Stomach (tissue), 9 donors: ENCODE results near the gene PEX12. TPM values are rescaled to one million over a fixed set of nuclear protein-coding genes. Genes with fewer than 3 reads are reported as not detected.

ENCODE experiments used
- DNase-seq, 2 donors: peaks; one replicate each; pipeline versions ENCODE4 v3.0.0 to v3.0.0-alpha.2; 2013 to 2019
- H3K27ac ChIP-seq, 5 donors: fragments of 200-600 bp in 4 of 5; sonication (generic) in 4 of 5; one replicate each; pipeline ENCODE4 v1.5.1; 2013 to 2019; ENCODE audit warnings: mild to moderate bottlenecking in 1 of 5, moderate library complexity in 1 of 5
- H3K27me3 ChIP-seq, 3 donors: fragments of 200-600 bp; sonication (generic); one replicate each; pipeline ENCODE4 v1.5.1; 2017 to 2019; ENCODE audit warnings: mixed run types in 1 of 3
- H3K36me3 ChIP-seq, 4 donors: fragments of 200-600 bp; sonication (generic); 1 replicate in 3 of 4; 2 replicates in 1 of 4; pipeline ENCODE4 v1.5.1; 2016 to 2019
- H3K4me1 ChIP-seq, 4 donors: fragments of 200-600 bp; sonication (generic); one replicate each; pipeline ENCODE4 v1.5.1; 2016 to 2019
- H3K4me3 ChIP-seq, 4 donors: fragments of 200-600 bp; sonication (generic) in 3 of 4; one replicate each; pipeline ENCODE4 v1.5.1; 2016 to 2019; ENCODE audit warnings: mild to moderate bottlenecking in 1 of 4
- H3K9me3 ChIP-seq, 4 donors: fragments of 200-600 bp; sonication (generic); one replicate each; pipeline ENCODE4 v1.5.1; 2016 to 2019
- CTCF ChIP-seq, 7 experiments: fragments of 450-650 bp in 4 of 7; fragments of 200-600 bp in 3 of 7; sonication (generic) in 3 of 7; IDR thresholded peaks; one replicate each; pipeline ENCODE4 v1.5.1; 2016 to 2019; ENCODE audit warnings: antibody characterized with exemption in 7 of 7, control low read depth in 2 of 7, mild to moderate bottlenecking in 1 of 7
- EP300 ChIP-seq: sonication (generic); formaldehyde crosslinking; IDR thresholded peaks from one replicate; pipeline ENCODE4 v1.6.1; 2017; ENCODE audit warnings: antibody characterized with exemption
- POLR2A ChIP-seq, 4 donors: fragments of 450-650 bp; IDR thresholded peaks; one replicate each; pipeline ENCODE4 v1.6.1; 2016; ENCODE audit warnings: antibody characterized with exemption in 4 of 4, control low read depth in 2 of 4, mild to moderate bottlenecking in 1 of 4, moderate library complexity in 1 of 4
- POLR2AphosphoS5 ChIP-seq, 3 donors: sonication (generic); formaldehyde crosslinking; IDR thresholded peaks; one replicate each; pipeline ENCODE4 v1.6.1; 2016; ENCODE audit warnings: antibody characterized with exemption in 3 of 3
- WGBS, 5 donors: extraction: QIAGEN DNeasy Blood & Tissue Kit in 3 of 5; methylation state at CpG; one replicate each; pipeline versions ENCODE4 v1.1.5 to v1.1.7; 2013 to 2018; 5-methylcytosine and 5-hydroxymethylcytosine counted together
- intact Hi-C: fragments of 100-400 bp; cut with DNase I; formaldehyde crosslinking; loops from one replicate; pipeline ENCODE4 v1.15.1; 2023; ENCODE audit warnings: low total_unique reads
- polyA plus RNA-seq, 3 donors: library from polyadenylated mRNA; stranded (reverse); fragments of 200-250 nt; gene quantifications; one replicate each; pipeline ENCODE4 v1.2.3, GENCODE V29; 2013
- total RNA-seq, 5 donors: library from RNA; depleted of rRNA; stranded (reverse); fragments of >200 nt; gene quantifications; one replicate each; pipeline versions ENCODE4 v1.1.0 to v1.2.3, GENCODE V29; 2014 to 2016
- donor health status: healthy with polysubstance abuse.
- donor health status: Bipolar disorder and iron deficiency.
- donor health status: healthy.

Gene PEX12
- total and polyA plus RNA-seq, 8 donors: 0.58 to 3.2 (median 1.8) TPM; not detected in 1

GRCh38 chr17:35542990-35543389 is 35.4 kb downstream of the PEX12 start:
- Histone ChIP-seq H3K27ac (no peak overlapping the region), H3K36me3 (no peaks in the 10 kb centered on the region), H3K9me3 (no peaks in the 10 kb centered on the region), H3K27me3 (no peaks in the 10 kb centered on the region), H3K4me1 (peaks cover 7 to 31% (median 15%) of the 10 kb centered on the region in 4 donors), H3K4me3 (no peak overlapping the region)
- intact Hi-C loops: no loop called here
- TF ChIP-seq CTCF (IDR thresholded peaks at IDR 0.05) (no peak), POLR2AphosphoS5 (IDR thresholded peaks at IDR 0.05) (no peak)
- no peak for DNase-seq

- no peaks in the 10 kb centered on the region for H3K9me3 ChIP-seq
- H3K4me1 ChIP-seq: peaks cover 7 to 40% (median 26%) of the 10 kb centered on the region in 4 donors
- no peaks in the 10 kb centered on the region for H3K27me3 ChIP-seq
- H3K4me3 ChIP-seq: peak overlapping the region; percentile 25 to 40 (median 28)
- intact Hi-C loops: no loop called here
- TF ChIP-seq POLR2AphosphoS5 (IDR thresholded peaks at IDR 0.05): no peak
- TF ChIP-seq EP300: no peak
- no peak for TF ChIP-seq CTCF (IDR thresholded peaks at IDR 0.05)
- no peak for TF ChIP-seq POLR2A (IDR thresholded peaks at IDR 0.05)
- no peak for DNase-seq
- H3K27ac ChIP-seq: peak overlapping the region in 4 of 5 donors; percentile 66 to 86 (median 74)
- no peaks in the 10 kb centered on the region for H3K36me3 ChIP-seq
- WGBS, 5 donors: 5 to 19% (median 16%) methylated on average over 1 of the region's 1 CpG
These were observed 36.9 kb downstream of the PEX12 start for GRCh38 chr17:35541434-35541833.

- DNase-seq: peak; percentile 39 to 41
- intact Hi-C loops: no loop called here
- Histone ChIP-seq H3K4me3 (peak overlapping the region; percentile 25 to 40 (median 28)), H3K4me1 (peaks cover 7 to 40% (median 26%) of the 10 kb centered on the region in 4 donors), H3K9me3 (no peaks in the 10 kb centered on the region), H3K36me3 (no peaks in the 10 kb centered on the region), H3K27me3 (no peaks in the 10 kb centered on the region), H3K27ac (peak overlapping the region; percentile 66 to 86 (median 74))
- 25 to 35% (median 27%) methylated on average over 8 of the region's 8 CpGs for WGBS, 5 donors
- no peak for TF ChIP-seq POLR2AphosphoS5 (IDR thresholded peaks at IDR 0.05)
- no peak for TF ChIP-seq EP300
- no peak for TF ChIP-seq CTCF (IDR thresholded peaks at IDR 0.05)
- TF ChIP-seq POLR2A (IDR thresholded peaks at IDR 0.05): no peak
These were observed 37.6 kb downstream of the PEX12 start for GRCh38 chr17:35540589-35541404.

- H3K27me3 ChIP-seq: no peaks in the 10 kb centered on the region
- no peaks in the 10 kb centered on the region for H3K9me3 ChIP-seq
- WGBS, 5 donors: 37 to 50% (median 42%) methylated on average over 5 of the region's 5 CpGs
- no peak for DNase-seq
- peaks cover 10 to 40% (median 27%) of the 10 kb centered on the region in 4 donors for H3K4me1 ChIP-seq
- peak overlapping the region in 1 of 4 donors; percentile 1 for H3K4me3 ChIP-seq
- no peak for TF ChIP-seq CTCF (IDR thresholded peaks at IDR 0.05)
- no peak for TF ChIP-seq POLR2A (IDR thresholded peaks at IDR 0.05)
- TF ChIP-seq POLR2AphosphoS5 (IDR thresholded peaks at IDR 0.05): no peak
- no peak for TF ChIP-seq EP300
- H3K36me3 ChIP-seq: no peaks in the 10 kb centered on the region
- intact Hi-C loops: loop anchor here (5.0 kb wide), 1 partner anchor 227 kb away; no protein-coding TSS in a partner anchor
- H3K27ac ChIP-seq: peak overlapping the region in 3 of 5 donors; percentile 66 to 86 (median 73)
These were observed 38.7 kb downstream of the PEX12 start for GRCh38 chr17:35539659-35540026.
